ENCODE measurements around the gene ZFAND6.

DNA sequence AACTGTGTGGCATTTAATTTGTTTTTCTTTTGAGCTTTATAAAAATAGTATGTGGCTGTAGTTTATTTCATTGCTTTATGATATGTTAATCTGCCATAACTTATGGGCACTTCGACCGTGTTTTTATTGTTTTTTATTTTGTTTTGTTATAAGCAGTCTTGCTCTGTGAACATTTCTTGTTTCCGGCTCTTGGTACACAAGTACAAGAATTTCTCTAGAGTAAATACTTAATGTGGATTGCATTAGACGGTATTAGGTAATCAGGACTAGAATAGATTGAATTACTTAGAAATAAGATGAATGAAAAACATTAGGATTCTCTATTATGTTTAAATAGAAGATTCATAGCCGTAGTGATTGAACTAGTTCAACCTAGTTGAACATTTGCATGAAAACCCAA lies 2.1 kb downstream of the ZFAND6 start:
- TF ChIP-seq SP1 (IDR thresholded peaks at IDR 0.05) = no peak
- TF ChIP-seq, protein P1, sequence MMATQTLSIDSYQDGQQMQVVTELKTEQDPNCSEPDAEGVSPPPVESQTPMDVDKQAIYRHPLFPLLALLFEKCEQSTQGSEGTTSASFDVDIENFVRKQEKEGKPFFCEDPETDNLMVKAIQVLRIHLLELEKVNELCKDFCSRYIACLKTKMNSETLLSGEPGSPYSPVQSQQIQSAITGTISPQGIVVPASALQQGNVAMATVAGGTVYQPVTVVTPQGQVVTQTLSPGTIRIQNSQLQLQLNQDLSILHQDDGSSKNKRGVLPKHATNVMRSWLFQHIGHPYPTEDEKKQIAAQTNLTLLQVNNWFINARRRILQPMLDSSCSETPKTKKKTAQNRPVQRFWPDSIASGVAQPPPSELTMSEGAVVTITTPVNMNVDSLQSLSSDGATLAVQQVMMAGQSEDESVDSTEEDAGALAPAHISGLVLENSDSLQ (IDR thresholded peaks at IDR 0.05) = no peak
- TF ChIP-seq ELF4 (IDR thresholded peaks at IDR 0.05) = no peak
- TF ChIP-seq FOXM1 (IDR thresholded peaks at IDR 0.05; ENCODE audit: borderline replicate concordance) = no peak

Measured in HEK293T (cell line).